Measurements from ENCODE around the gene CELA2B. TPM values are rescaled to one million over a fixed set of nuclear protein-coding genes. Genes with fewer than 3 reads are reported as not detected.
"Not testable (repeated sequence)": the region's sequence is repeated elsewhere in the genome, so short reads cannot be mapped to it uniquely, and the experiment has no call there.

CELA2B gene
- total RNA-seq, result not detected in 2 replicates

DNA sequence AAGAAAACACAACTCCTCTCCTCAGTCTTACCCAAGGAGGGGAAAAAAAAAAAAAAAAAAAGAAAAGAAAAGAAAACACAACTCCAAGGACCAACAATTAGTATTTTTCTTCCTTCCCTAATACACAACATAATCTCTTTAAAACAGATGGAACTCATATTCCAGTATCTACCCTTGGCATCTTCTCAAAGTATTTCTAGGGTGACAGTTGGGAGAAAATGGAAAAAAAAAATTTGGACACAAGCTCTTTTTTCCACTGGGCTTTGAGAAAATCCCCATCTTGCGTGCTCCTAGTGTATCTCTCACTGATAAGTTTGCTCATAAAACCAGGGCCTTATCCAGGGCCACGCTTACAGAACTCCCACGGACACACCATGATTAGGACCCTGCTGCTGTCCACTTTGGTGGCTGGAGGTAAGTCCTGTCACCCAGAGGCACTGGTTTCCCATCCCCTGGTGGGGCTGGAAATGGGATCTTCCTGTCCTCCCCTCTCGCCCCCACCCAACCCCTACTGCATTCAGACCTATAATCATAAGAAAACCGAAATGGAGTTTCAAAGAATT, at the start of gene CELA2B:
CELA2B (plus strand) TSS at position 353 of the 563 bp plus-strand sequence; CDS start at position 375, 22 bp downstream.
- DNase-seq (ENCODE audit: extremely low read depth, low read depth, low spot score), result no peak

DNA sequence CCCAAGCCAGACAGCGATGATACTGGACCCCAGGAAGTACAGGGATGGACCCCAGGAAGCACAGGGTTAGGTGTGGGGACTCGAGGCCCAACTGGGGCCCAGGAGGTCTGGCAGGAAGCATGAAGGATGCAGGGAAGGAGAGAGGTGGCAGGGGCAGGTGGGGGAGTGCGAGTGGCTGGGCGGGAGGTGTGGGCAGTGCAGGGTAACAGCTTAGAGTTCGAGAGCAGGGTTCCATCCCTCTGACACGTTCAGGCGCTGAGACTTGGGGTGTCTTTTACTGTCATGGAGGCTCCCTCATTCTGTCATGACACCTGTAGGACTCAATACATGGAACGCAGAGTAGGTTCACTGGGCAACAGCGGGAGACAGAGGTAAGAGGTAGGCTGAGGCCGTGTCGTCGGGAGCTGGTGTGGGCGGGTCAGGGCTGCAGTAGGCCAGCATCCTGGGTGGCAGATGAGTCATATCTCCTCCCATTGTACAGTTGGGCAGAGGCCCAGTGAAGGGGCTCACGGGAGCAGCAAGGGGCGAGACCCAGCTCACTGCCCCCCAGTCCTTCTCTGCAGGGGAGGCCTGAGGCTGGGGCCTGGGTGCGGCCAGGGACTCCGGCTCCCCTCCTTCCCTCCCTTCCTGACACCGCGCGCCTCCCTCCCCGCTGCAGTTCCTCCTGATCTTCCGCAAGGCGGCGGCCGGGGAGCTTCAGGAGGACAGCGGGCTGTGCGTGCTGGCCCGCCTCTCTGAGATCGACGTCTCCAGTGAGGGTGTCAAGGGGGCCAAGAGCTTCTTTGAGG, 49.2 kb upstream of the CELA2B start:
- DNase-seq (ENCODE audit: extremely low read depth, low read depth, low spot score), result no peak

- DNase-seq (ENCODE audit: extremely low read depth, low read depth, low spot score), result no peak
Observed at GRCh38 chr1:15427280-15427666, 48.6 kb upstream of the CELA2B start.

- not testable (repeated sequence) for DNase-seq (ENCODE audit: extremely low read depth, low read depth, low spot score)
Observed at GRCh38 chr1:15428252-15428651, 47.7 kb upstream of the CELA2B start.

DNA sequence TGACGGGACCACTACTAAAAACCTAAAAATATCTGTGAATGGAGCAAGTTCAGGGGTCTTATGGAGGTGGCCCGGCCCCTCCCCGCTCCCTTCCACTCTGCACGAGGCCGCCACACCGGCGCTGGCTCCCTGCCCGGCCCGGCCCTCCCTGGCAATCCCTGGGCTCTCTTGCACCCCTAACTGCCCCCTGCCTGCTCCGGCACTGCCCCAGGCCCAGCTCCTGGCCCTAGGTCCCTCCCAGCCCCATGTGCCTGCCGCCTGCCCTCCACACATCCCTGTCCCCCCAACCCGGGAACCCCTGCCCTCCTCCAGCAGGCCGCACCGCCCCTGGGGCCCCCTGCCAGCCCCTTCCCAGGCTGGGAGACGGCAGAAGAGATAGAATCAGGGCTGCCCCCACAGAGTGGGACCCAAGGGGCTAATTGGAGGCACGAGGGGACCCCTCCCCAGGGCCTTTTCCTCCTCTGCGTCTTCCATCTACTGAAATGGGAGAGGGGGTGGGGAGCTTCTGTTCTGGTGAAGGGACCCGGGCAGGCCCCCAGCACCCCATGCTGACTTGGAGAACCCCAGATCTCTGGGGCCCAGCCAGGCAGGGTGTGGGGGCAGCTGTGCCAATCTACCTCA, 47.0 kb upstream of the CELA2B start:
- DNase-seq (ENCODE audit: extremely low read depth, low read depth, low spot score), result no peak

GRCh38 chr1:15429701-15430149, 46.2 kb upstream of the CELA2B start:
- DNase-seq (ENCODE audit: extremely low read depth, low read depth, low spot score), result no peak

- no peak for DNase-seq (ENCODE audit: extremely low read depth, low read depth, low spot score)
Observed at GRCh38 chr1:15430787-15431570, 44.9 kb upstream of the CELA2B start.

DNA sequence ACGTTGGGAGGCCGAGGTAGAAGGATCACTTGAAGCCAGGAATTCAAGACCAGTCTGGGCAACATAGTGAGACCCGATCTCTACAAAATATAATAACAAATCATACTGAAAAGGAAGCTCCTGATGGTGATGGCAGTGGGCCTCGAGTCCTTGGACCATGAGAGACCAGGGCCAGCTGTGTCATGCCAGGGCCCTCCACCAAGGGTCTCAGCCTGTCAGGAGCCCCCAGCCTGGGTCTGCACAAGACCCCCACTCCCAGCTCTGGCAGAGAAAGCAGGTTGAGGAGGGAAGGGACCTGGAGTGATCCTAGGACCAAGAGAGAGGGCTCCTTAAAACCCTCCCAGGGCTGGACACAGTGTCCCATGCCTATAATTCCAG, 44.3 kb upstream of the CELA2B start:
- no peak for DNase-seq (ENCODE audit: extremely low read depth, low read depth, low spot score)

DNA sequence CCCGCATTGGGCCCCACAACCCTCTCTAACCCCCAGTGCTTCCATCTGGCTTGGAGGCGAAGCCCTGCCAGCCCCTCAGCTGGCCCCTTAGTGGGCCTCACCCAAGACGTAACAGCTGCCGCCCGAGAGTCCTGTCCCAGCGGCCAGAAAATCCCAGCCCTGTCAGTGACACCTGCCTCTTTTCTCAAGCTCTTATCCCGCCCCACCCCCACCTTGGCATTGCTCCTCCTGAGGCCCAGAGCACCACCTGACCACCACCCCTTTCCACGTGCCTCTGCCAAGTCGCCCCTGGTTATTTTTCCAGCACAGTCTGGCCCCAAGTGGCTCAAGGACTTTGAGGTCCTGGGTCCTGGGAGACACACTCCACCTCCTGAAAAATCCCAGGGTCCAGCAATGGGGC, 43.6 kb upstream of the CELA2B start:
- DNase-seq (ENCODE audit: extremely low read depth, low read depth, low spot score), result no peak

DNA sequence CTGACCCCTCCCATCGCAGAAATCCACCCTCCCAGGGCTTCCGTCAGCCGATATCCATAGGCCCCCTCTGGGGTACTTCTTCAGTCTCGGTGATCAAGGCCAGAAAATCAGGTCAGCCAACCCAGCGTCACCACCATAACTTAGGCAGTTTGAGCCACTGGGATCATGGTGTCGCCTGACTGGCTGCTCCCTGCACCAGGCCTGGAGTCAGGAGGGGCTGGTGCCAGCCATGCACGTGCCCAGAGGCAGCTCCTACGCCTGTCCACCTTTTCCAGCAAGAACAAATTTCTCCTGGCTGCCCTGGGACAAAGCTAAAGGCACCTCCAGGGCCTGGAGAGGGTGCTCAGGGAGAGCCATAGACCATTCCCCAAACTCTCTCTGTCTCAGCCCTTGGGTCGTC, 42.4 kb upstream of the CELA2B start:
- no peak for DNase-seq (ENCODE audit: extremely low read depth, low read depth, low spot score)

- not testable (repeated sequence) for DNase-seq (ENCODE audit: extremely low read depth, low read depth, low spot score)
Observed at GRCh38 chr1:15434739-15435138, 41.2 kb upstream of the CELA2B start.

DNA sequence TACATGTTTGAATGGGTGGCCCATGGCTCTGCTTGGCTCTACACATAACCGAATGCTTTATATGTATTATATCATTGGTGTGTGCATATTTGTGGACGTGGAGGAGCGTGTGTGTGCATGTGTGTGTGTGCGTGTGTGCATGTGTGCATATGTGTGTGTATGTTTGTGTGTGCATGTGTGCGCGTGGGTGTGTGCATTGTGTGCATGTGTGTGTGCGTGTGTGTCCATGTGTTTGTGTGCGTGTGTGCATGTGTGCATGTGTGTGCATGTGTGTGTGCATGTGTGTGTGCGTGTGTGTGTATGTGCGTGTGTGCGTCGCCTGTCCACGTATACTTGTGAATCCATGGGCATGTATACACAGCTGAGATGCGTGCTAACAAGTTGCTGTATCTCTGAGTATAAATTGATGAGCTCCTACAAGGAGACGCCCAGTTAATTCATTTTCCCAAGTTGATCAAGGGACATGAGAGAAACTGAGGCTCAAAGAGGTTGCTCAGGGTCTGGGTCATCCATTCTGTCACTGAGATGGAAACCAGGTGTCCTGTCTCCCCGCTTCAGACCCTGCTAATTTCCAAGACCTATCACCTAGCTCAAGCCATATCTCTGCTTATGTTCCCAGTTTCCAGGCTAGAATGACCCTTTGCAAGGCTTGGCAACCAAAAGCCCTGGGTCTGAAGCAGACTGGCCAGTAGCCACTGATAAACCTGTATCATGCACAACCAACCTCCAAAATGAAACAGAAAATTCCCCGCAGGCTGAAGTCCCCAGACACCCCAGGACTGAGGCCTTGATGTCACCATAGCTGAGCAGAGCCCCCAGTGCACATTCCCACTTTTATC, 40.4 kb upstream of the CELA2B start:
- DNase-seq (ENCODE audit: extremely low read depth, low read depth, low spot score), result no peak

DNA sequence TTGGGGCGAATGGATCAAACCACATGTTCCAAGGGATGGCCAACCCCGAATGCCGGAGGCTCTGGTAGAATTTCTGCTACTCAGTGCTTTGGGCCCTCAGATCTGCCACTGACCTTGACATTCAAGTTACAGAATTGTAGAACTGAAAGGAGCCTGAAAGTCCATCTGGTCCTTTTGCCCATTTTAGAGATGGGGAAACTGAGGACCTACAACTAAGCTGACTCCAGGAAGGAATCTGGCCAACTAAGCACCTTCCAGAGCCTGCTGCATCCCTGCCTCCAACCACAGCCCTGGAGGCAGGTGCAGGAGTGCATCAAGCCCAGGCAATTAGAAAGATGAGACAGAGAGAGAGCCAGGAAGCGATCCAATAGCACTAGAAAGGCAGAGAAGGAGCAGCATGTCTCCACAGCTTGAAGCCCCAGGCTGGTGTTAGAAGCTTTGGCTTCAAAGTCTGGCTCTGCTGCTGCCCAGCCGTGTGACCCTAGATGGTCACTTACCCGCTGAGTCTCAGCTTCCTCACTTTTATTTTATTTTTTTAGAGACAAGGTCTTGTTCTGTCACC, 38.9 kb upstream of the CELA2B start:
- DNase-seq (ENCODE audit: extremely low read depth, low read depth, low spot score), result no peak

DNA sequence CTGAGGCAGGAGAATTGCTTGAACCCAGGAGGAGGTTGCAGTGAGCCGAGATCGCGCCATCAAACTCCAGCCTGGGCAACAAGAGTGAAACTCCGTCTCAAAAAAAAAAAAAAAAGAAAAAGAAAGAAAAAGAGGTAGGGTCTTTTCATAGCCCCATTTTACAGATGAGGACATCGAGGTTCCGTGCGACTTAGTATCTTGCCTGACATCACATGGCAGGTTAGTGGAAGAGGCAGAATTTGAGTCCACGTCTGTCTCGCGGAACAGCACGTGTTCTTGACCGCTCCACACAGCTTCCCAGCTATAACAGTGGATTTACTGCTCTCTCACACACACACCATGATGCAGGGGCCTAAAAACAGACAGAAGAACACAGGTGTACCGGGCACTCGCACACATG, 36.6 kb upstream of the CELA2B start:
- DNase-seq (ENCODE audit: extremely low read depth, low read depth, low spot score), result no peak

- DNase-seq (ENCODE audit: extremely low read depth, low read depth, low spot score), result no peak
Observed at GRCh38 chr1:15440357-15440756, 35.5 kb upstream of the CELA2B start.

DNA sequence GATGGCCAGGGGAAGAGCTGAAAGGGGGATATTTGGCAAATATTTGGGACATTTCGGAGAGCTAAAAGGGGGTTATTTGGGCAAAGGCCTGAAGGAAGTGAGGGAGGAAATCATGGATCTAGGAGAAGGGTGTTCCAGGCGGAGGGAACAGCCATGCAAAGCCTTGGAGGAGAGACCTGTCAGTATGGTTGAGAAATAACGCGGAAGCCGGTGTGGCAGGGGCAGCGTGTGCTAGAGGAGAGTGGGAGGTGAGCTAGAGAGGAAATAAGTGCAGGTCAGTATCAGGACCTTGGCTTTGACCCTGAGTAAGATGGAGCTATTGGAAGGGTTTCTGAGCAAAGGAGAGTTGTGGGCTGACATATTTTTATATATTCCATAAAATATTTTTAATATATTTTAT, 34.7 kb upstream of the CELA2B start:
- no peak for DNase-seq (ENCODE audit: extremely low read depth, low read depth, low spot score)

GRCh38 chr1:15442119-15442518, 33.8 kb upstream of the CELA2B start:
- no peak for DNase-seq (ENCODE audit: extremely low read depth, low read depth, low spot score)

- DNase-seq (ENCODE audit: extremely low read depth, low read depth, low spot score), result no peak
Observed at GRCh38 chr1:15442759-15443158, 33.1 kb upstream of the CELA2B start.

DNA sequence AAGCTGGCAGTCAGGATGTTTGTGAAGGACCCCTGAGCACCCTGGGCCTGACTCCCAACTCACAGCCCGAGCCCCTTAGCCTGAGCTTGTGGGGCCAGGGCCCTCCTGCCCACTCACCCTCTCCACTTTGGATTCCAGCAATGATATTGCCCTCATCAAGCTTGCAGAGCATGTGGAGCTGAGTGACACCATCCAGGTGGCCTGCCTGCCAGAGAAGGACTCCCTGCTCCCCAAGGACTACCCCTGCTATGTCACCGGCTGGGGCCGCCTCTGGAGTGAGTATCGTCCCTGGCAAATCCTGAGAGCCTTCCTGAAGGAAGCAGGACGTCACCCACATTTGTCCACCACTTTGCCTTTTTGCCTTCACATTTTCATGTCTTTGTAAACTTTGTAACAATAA, 32.6 kb upstream of the CELA2B start:
- DNase-seq (ENCODE audit: extremely low read depth, low read depth, low spot score), result no peak
